Hepatocyte (in vitro differentiated cells): Measurements from ENCODE around the gene FGD4.

Experiments used
- EZH2 ChIP-seq: fragments of 200-600 bp; sonication (generic); IDR thresholded peaks from 2 replicates; pipeline ENCODE4 v1.6.1; 2016; ENCODE audit warnings: antibody characterized with exemption, mild to moderate bottlenecking, borderline replicate concordance
- TF ChIP-seq, protein P1 (sequence below): fragments of 200-600 bp; sonication (generic); IDR thresholded peaks from 2 replicates; pipeline ENCODE4 v1.5.1; 2016; ENCODE audit warnings: antibody characterized with exemption, mild to moderate bottlenecking; ENCODE audit not compliant: poor library complexity

DNA sequence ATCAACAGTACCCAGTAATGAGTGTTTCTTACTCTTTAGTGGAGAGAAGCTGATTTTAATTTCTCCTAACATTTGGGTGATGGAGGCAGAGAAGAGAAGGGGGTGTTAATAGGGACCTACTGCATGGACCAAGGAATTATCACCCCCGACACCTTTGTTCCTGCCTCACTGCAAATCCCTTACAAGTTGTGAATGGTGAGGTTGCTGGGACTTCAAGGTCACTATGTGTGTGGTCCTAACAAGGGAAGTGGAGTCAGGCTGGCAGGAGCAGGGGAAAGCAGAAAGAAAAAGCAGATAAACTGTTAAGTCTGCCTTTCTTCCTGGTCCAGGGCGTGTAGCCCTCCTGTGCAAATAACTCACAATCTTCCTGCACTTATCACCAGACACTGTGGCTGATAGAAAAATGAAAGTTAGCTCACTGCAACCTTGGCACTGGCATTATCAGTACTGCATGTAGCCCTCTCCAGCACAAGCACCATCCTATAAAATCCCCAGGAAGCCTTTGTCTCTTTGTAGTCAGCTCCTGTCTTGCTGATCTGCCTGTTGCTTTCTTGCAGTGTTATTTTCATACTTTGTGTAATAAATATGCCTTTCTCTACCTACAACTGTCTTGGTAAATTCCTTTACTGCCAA lies 167.4 kb downstream of the FGD4 start:
- TF ChIP-seq, protein P1, sequence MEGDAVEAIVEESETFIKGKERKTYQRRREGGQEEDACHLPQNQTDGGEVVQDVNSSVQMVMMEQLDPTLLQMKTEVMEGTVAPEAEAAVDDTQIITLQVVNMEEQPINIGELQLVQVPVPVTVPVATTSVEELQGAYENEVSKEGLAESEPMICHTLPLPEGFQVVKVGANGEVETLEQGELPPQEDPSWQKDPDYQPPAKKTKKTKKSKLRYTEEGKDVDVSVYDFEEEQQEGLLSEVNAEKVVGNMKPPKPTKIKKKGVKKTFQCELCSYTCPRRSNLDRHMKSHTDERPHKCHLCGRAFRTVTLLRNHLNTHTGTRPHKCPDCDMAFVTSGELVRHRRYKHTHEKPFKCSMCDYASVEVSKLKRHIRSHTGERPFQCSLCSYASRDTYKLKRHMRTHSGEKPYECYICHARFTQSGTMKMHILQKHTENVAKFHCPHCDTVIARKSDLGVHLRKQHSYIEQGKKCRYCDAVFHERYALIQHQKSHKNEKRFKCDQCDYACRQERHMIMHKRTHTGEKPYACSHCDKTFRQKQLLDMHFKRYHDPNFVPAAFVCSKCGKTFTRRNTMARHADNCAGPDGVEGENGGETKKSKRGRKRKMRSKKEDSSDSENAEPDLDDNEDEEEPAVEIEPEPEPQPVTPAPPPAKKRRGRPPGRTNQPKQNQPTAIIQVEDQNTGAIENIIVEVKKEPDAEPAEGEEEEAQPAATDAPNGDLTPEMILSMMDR = no peak
- TF ChIP-seq EZH2 = no peak
